ENCODE results near the gene EXOC2. TPM values are rescaled to one million over a fixed set of nuclear protein-coding genes. Genes with fewer than 3 reads are reported as not detected.

Gene EXOC2
- total and polyA plus RNA-seq, 2 donors (not counting 3 experiments of a cell fraction or from before 2014, with no cell fraction given): 18.2 to 30.8 TPM

DNA sequence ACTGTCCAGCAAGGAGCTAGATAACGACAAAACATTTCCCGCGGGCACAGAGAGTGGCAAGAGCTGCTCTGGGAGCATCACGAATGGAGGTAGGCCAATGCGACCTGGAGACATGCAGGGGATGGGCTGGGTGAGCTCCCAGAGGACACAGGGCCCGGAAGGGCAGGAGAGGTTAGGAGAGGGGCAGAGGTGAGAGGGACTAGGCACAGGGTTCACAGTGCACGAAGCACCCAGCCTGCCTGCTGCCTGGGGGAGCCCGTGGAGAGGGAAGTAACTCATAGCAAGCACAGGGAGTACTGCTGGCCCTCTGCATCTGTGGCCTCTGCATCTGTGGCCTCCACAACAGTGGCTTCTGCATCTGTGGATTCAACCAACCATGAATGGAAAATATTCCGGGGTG is 162.5 kb downstream of the EXOC2 start:
- POLR2A ChIA-PET: no interaction called here
- TF ChIP-seq EZH2 (IDR thresholded peaks at IDR 0.05; ENCODE audit: borderline replicate concordance, low read depth, low read length, severe bottlenecking) (no peak), MYC (IDR thresholded peaks at IDR 0.05; ENCODE audit: low read depth, low read length) (no peak), POLR2AphosphoS5 (IDR thresholded peaks at IDR 0.05; ENCODE audit: insufficient read depth, low read depth, low read length) (no peak), POLR2A (IDR thresholded peaks at IDR 0.05; ENCODE audit: low read depth, low read length) (no peak), FOS (IDR thresholded peaks at IDR 0.05; ENCODE audit: borderline replicate concordance, insufficient read depth, low read length) (no peak), GATA2 (IDR thresholded peaks at IDR 0.05; ENCODE audit: insufficient read depth, insufficient read length, low read depth, low read length) (no peak)
- TF ChIP-seq, protein P1, sequence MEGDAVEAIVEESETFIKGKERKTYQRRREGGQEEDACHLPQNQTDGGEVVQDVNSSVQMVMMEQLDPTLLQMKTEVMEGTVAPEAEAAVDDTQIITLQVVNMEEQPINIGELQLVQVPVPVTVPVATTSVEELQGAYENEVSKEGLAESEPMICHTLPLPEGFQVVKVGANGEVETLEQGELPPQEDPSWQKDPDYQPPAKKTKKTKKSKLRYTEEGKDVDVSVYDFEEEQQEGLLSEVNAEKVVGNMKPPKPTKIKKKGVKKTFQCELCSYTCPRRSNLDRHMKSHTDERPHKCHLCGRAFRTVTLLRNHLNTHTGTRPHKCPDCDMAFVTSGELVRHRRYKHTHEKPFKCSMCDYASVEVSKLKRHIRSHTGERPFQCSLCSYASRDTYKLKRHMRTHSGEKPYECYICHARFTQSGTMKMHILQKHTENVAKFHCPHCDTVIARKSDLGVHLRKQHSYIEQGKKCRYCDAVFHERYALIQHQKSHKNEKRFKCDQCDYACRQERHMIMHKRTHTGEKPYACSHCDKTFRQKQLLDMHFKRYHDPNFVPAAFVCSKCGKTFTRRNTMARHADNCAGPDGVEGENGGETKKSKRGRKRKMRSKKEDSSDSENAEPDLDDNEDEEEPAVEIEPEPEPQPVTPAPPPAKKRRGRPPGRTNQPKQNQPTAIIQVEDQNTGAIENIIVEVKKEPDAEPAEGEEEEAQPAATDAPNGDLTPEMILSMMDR (IDR thresholded peaks at IDR 0.05; ENCODE audit: extremely low read depth in 1 of 2, insufficient read depth in 1 of 2, low read depth in 1 of 2, low read length in 2 of 2): no peak
- TF ChIP-seq, protein P2, sequence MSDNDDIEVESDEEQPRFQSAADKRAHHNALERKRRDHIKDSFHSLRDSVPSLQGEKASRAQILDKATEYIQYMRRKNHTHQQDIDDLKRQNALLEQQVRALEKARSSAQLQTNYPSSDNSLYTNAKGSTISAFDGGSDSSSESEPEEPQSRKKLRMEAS (IDR thresholded peaks at IDR 0.05; ENCODE audit: insufficient read depth, insufficient read length): no peak
- CTCF ChIA-PET: no interaction called here
- Histone ChIP-seq H3K36me3 (ENCODE audit: control insufficient read depth in 2 of 2, extremely low read depth in 1 of 2, insufficient read depth in 2 of 2, low read length in 2 of 2) (peaks cover 0 to 4% of the 10 kb centered on the region in 2 experiments), H3K27me3 (ENCODE audit: control insufficient read depth in 2 of 2, insufficient read depth in 2 of 2, low read length in 2 of 2) (no peaks in the 10 kb centered on the region), H3K4me1 (ENCODE audit: control insufficient read depth, extremely low read depth, insufficient read depth, low read length) (no peaks in the 10 kb centered on the region), H2AFZ (ENCODE audit: low read depth, low read length) (no peak overlapping the region), H3K4me3 (replicated peaks in 1 of 3; ENCODE audit: insufficient read depth in 1 of 3, low read depth in 1 of 3, low read length in 3 of 3) (no peak overlapping the region), H3K9me3 (replicated peaks; ENCODE audit: control insufficient read depth, insufficient read depth, low read length) (no peaks in the 10 kb centered on the region), H3K9me1 (replicated peaks; ENCODE audit: control insufficient read depth, extremely low read depth, insufficient read depth, low read length) (no peaks in the 10 kb centered on the region), H3K4me2 (ENCODE audit: insufficient read depth, low read length) (no peak overlapping the region), H3K79me2 (ENCODE audit: control insufficient read depth, insufficient read depth, low read length) (no peaks in the 10 kb centered on the region), H4K20me1 (replicated peaks; ENCODE audit: control insufficient read depth, extremely low read depth, insufficient read depth, low read length) (no peaks in the 10 kb centered on the region), H3K9ac (replicated peaks; ENCODE audit: extremely low read depth, insufficient read depth, low read length) (no peak overlapping the region), H3K27ac (ENCODE audit: insufficient read depth, low read depth, low read length) (no peak overlapping the region)
- no TSS peak for BruUV-seq (replicated peaks)
- intact Hi-C loops (cut with micrococcal nuclease) (no loop called here), dilution Hi-C loops (cut with MboI; ENCODE audit: extremely low pct_ligation_motif_present, low sequenced_read_pairs) (no loop called here)
- no peak for FAIRE-seq
- no peak for DNase-seq (ENCODE audit: low read depth, low spot score)
